IPS-20b (cell line): ENCODE data around the gene MAGI1.
"Not testable (repeated sequence)": the region's sequence is repeated elsewhere in the genome, so short reads cannot be mapped to it uniquely, and the experiment has no call there.

Experiments used
- H3K27ac ChIP-seq: one replicate; pipeline ENCODE4 v1.5.1; 2013; ENCODE audit warnings: low read length
- H3K27me3 ChIP-seq: 2 replicates; pipeline ENCODE4 v1.6.1; 2013; ENCODE audit warnings: mild to moderate bottlenecking, low read length, inconsistent platforms; ENCODE audit not compliant: insufficient read depth
- H3K36me3 ChIP-seq: 2 replicates; pipeline ENCODE4 v1.6.1; 2013; ENCODE audit warnings: low read depth, mild to moderate bottlenecking, inconsistent platforms, low read length, moderate library complexity; ENCODE audit not compliant: insufficient read depth
- H3K4me1 ChIP-seq: 2 replicates; pipeline ENCODE4 v1.6.1; 2013; ENCODE audit warnings: mild to moderate bottlenecking, control low read depth, inconsistent platforms, low read length, moderate library complexity; ENCODE audit not compliant: insufficient read depth
- H3K4me3 ChIP-seq: 2 replicates; pipeline ENCODE4 v1.5.1; 2013; ENCODE audit warnings: mild to moderate bottlenecking, low read length, inconsistent platforms
- H3K9ac ChIP-seq: 2 replicates; pipeline ENCODE4 v1.6.1; 2013; ENCODE audit warnings: low read depth, mild to moderate bottlenecking, inconsistent platforms, low read length, moderate library complexity
- H3K9me3 ChIP-seq: 2 replicates; pipeline ENCODE4 v1.6.1; 2013; ENCODE audit warnings: mild to moderate bottlenecking, low read depth, low read length, inconsistent platforms; ENCODE audit not compliant: insufficient read depth

Gene MAGI1

DNA sequence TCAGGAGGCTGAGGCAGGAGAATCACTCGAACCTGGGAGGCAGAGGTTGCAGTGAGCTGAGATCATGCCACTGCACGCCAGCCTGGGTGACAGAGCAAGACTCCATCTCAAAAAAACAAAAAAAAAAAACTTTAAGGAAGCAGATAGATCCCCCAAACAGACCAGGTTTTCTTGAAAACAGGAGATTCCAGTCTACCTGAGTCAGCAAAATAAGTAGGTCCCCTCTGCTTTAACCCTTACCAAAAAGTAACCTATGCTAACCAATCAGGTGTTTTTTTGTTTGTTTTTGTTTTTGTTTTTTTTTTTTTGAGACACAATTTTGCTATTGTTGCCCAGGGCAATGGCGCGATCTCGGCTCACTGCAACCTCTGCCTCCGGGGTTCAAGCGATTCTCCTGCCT lies 179.1 kb downstream of the MAGI1 start:
- H3K9me3 ChIP-seq, H3K27ac ChIP-seq, H3K4me1 ChIP-seq, H3K36me3 ChIP-seq, H3K9ac ChIP-seq, H3K27me3 ChIP-seq, H3K4me3 ChIP-seq: not testable (repeated sequence)

DNA sequence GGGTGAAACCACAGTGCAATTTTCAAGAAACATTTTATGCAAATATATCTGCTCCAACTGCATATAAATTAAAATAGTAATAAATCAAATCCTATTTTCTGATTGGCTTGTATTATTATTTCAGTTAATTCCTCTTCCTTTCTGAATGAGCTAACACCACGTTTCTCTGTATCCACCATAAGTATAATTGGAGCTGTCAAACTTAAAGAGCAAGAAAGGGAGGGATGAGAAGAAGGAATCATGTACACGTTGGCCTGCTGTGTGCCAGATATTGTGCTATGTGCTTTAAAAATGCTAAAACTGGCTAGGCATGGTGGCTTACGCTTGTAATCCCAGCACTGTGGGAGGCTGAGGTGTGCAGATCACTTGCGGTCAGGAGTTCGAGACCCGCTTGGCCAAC lies 180.0 kb downstream of the MAGI1 start:
- H3K27ac ChIP-seq: no peak overlapping the region
- H3K4me3 ChIP-seq: no peak overlapping the region
- no peaks in the 10 kb centered on the region for H3K27me3 ChIP-seq
- H3K4me1 ChIP-seq: peaks cover 10% of the 10 kb centered on the region
- H3K36me3 ChIP-seq: no peaks in the 10 kb centered on the region
- H3K9me3 ChIP-seq: no peaks in the 10 kb centered on the region
- no peak overlapping the region for H3K9ac ChIP-seq

DNA sequence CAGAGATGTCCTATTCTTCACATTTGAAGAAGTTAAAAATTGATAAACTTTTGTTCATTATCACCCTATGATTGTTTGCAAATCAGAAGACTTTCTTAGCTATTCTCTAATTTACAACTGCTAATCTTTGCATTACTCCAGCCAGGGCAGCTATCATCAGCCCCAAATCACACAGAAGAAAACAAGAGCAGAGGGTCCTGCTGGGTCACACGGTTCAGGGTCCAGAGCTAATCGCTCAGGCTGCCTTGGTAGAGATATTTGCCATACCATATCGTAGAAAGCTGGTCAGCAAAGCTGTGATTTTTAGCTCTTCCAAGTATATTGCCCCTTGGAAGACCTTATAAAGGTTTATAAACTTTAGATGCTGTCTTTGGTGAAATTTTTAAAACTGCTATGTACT lies 181.4 kb downstream of the MAGI1 start:
- no peak overlapping the region for H3K27ac ChIP-seq
- H3K36me3 ChIP-seq: no peaks in the 10 kb centered on the region
- no peaks in the 10 kb centered on the region for H3K9me3 ChIP-seq
- H3K4me3 ChIP-seq: no peak overlapping the region
- H3K4me1 ChIP-seq: peaks cover 10% of the 10 kb centered on the region
- H3K9ac ChIP-seq: no peak overlapping the region
- no peaks in the 10 kb centered on the region for H3K27me3 ChIP-seq

DNA sequence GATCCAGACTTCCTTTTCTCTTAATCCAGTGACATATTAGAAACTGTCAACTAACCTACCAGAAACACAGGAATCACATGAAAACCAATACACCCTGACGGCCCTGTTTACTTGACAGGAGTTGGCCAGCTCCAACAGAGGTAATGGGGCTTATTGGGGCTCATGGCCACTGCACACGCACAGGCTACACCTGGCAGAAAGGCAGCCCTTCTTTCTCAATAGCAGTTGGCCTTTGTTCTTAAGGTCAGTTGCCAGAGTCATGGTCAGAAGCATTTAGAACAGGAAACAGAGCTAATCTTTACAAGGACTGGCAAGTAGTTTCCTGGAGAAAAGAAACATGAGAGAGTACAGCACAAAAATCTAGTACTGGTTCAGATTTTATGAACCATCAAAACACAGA lies 181.8 kb downstream of the MAGI1 start:
- H3K9ac ChIP-seq: no peak overlapping the region
- H3K36me3 ChIP-seq: no peaks in the 10 kb centered on the region
- no peaks in the 10 kb centered on the region for H3K9me3 ChIP-seq
- no peak overlapping the region for H3K27ac ChIP-seq
- H3K4me1 ChIP-seq: peaks cover 10% of the 10 kb centered on the region
- no peak overlapping the region for H3K4me3 ChIP-seq
- no peaks in the 10 kb centered on the region for H3K27me3 ChIP-seq

DNA sequence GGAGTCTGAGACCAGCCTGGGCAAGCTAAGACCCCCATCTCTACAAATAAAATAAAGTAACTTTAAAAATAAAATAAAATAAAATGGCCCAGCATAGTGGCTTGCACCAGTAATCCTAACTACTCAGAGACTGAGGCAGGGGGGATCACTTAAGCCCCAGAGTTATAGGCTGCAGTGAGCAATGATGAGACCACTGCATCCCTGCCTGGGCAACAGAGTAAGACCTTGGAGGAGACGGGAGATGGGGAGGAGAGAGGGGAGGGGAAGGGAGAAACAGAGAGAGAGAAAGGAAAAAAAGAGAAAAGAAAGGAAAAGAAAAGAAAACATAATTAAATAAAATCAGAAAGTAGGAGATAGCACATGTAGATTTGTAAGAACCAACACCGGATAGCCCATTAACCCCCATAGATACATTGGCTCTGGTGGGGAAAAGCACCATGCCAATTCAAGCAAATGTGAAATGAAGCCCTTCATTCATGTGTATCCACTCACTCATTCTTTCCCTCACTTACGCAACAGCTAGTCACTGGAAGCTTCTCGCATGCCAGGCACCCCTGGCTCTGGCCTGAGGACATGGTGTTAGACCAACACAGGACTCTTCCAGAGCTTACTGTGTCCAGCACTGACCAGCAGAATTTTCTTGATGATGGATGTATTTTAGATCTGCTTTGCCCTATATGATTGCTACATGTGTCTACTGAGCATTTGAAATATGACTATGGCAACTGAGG lies 183.2 kb downstream of the MAGI1 start:
- H3K9ac ChIP-seq: no peak overlapping the region
- no peak overlapping the region for H3K27ac ChIP-seq
- peaks cover 10% of the 10 kb centered on the region for H3K4me1 ChIP-seq
- H3K4me3 ChIP-seq: no peak overlapping the region
- H3K36me3 ChIP-seq: no peaks in the 10 kb centered on the region
- H3K27me3 ChIP-seq: no peaks in the 10 kb centered on the region
- H3K9me3 ChIP-seq: no peaks in the 10 kb centered on the region

DNA sequence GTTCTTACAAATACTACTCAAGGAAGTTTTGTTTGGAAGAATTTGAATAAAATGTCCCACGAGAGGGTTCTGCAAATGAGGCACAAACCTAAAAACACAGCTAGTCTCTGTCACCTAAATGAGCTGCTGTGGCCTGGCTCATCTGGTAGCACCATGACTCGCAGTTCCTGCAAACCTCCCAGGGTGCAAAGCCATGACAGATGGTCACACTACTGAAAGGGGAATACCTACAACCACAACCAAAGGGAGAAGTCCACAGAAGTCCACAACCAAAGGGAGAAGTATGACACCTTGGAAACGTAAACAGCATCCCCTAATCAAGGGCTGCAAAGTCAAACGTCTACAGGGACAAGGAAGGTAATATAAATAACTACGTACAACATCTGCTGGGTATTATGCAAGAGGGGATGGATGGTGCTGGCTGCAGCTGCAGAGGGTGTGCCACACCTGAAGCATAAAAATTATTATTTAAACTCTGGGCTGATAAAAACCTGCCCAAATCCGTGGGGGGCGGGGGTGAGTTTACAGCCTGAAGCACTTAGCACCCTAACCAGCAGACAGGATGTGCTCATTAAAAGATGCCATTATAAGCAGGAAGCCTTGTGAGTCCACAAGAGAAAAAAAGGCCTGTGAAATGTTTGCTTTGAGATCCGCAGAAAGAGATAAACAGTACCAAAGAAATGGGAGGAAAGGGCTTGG lies 184.0 kb downstream of the MAGI1 start:
- no peaks in the 10 kb centered on the region for H3K27me3 ChIP-seq
- no peak overlapping the region for H3K4me3 ChIP-seq
- peaks cover 10% of the 10 kb centered on the region for H3K4me1 ChIP-seq
- H3K9ac ChIP-seq: no peak overlapping the region
- H3K36me3 ChIP-seq: no peaks in the 10 kb centered on the region
- H3K27ac ChIP-seq: no peak overlapping the region
- H3K9me3 ChIP-seq: no peaks in the 10 kb centered on the region

DNA sequence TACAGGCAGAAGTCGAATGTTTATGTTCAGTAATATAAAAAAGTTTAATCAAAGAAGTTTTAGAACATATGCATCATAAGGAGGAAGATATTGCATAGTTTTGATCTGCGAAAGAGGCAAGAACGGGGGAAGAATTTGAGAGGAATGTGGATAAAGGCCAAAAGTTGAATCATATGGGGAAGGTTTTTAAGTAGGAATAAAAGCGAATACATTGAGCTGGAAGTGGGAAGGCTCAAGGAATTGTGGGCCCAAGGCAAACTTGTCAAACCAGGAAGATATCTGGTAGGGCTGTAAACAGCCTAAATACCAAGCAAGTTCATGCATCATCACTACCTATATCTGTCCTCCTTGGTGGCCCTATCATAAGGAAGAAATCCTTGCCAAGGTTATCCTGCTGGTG lies 186.9 kb downstream of the MAGI1 start:
- H3K4me3 ChIP-seq: no peak overlapping the region
- no peaks in the 10 kb centered on the region for H3K36me3 ChIP-seq
- no peaks in the 10 kb centered on the region for H3K9me3 ChIP-seq
- no peak overlapping the region for H3K27ac ChIP-seq
- no peaks in the 10 kb centered on the region for H3K27me3 ChIP-seq
- peaks cover 10% of the 10 kb centered on the region for H3K4me1 ChIP-seq
- no peak overlapping the region for H3K9ac ChIP-seq

DNA sequence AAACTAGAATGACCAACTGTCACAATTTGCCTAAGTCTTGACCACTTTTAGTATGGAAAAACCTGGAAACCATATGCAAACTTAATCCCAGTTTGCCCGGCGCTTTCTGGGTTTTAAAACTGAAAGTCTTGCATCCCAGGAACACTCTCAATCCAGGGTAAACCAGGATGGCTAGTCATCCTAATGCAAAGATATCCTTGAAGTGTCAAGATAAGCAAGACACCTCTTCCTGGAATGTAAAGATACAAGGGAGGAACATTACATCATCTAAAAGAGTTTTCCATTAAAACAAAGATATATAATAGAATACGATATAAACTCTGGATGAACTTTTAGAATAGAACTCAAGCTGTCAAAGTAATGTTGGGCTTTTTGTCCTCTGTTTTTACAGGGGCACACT lies 188.5 kb downstream of the MAGI1 start:
- Histone ChIP-seq H3K27ac (no peak overlapping the region), H3K9me3 (no peaks in the 10 kb centered on the region), H3K4me1 (peaks cover 10% of the 10 kb centered on the region), H3K4me3 (no peak overlapping the region), H3K27me3 (no peaks in the 10 kb centered on the region), H3K9ac (no peak overlapping the region), H3K36me3 (no peaks in the 10 kb centered on the region)

DNA sequence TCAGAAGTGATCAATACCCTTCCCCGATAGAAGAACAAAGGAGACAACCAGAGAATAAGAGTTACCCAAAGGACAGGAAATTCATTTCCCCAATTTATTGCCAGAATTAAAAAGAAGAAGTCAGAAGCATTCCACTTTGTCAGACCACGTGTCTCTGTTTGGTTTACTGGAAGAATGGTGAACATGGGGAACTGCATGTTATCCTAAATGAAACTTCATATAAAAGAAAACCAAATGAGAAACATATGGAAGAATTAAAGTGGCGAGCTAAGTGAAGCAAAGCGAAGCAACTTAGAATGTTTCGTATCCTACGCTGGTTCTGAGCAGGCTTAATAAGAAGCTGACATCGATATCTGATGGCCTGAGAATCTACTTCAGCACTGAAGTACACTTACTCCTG lies 190.7 kb downstream of the MAGI1 start:
- no peak overlapping the region for H3K9ac ChIP-seq
- no peaks in the 10 kb centered on the region; the same call in 1 of the 2 replicates for H3K4me1 ChIP-seq
- no peaks in the 10 kb centered on the region for H3K9me3 ChIP-seq
- H3K27ac ChIP-seq: no peak overlapping the region
- no peaks in the 10 kb centered on the region for H3K36me3 ChIP-seq
- no peaks in the 10 kb centered on the region for H3K27me3 ChIP-seq
- H3K4me3 ChIP-seq: no peak overlapping the region

DNA sequence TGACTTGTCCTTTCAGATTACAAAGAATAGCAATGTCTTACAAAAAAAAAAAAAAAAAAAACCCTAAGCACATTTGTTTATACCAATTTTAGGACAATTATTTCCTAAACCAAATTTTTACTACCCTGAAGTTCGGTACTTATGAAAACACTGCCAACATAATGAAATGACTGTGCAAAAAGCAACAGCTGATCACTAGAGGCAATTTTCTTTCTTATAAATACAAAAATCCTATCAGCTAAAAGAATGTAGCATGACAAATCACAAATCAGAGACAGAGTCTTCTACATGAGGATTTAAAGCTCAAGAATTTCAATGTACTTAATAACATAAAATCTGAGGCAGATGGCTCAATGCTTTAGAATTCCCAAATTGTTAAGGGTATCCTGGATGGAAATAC lies 191.8 kb downstream of the MAGI1 start:
- Histone ChIP-seq H3K36me3 (no peaks in the 10 kb centered on the region), H3K4me1 (no peaks in the 10 kb centered on the region), H3K27me3 (no peaks in the 10 kb centered on the region), H3K27ac (no peak overlapping the region), H3K9me3 (no peaks in the 10 kb centered on the region), H3K9ac (no peak overlapping the region), H3K4me3 (no peak overlapping the region)

DNA sequence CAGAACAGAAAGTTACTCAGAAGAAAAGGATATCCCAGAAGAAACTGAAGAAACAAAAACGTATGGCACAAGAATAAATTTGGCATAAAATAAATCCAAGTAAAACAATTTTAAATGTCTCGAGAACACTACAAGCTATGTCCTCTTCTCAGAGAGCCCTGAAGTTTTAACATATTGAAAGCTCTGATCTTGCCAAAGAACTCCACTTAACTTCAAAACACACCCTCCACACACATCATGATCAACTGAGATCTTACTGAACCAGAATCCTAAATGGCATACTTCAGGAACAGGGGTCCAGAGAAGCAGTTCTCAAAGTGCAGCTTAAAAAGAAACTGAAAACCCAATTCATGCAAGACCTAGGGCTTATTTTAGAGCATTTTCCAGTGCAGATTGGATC lies 194.3 kb downstream of the MAGI1 start:
- no peak overlapping the region for H3K4me3 ChIP-seq
- no peaks in the 10 kb centered on the region for H3K27me3 ChIP-seq
- H3K27ac ChIP-seq: no peak overlapping the region
- H3K9me3 ChIP-seq: no peaks in the 10 kb centered on the region
- H3K4me1 ChIP-seq: no peaks in the 10 kb centered on the region
- no peak overlapping the region for H3K9ac ChIP-seq
- H3K36me3 ChIP-seq: no peaks in the 10 kb centered on the region

DNA sequence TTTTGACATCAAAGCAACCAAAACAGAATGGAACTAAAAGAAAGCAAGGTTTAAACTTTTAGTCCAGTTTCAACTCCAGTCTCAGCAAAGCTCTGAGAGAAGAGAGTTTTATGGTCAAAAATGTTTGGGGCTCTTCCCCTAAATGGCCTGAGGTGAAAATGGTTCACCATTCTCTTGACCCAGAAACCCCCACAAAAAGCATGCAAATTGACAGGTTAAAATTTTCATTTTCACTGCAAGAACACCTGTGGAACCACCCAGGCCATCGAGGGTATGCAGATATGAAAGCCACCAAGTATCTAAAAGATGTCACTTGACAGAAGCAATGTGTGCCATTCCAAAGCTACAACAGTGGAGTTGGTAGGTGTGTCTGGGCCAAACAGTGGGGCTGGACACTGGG lies 195.0 kb downstream of the MAGI1 start:
- Histone ChIP-seq H3K36me3 (no peaks in the 10 kb centered on the region), H3K27me3 (no peaks in the 10 kb centered on the region), H3K9ac (no peak overlapping the region), H3K27ac (no peak overlapping the region), H3K4me1 (no peaks in the 10 kb centered on the region), H3K4me3 (no peak overlapping the region), H3K9me3 (no peaks in the 10 kb centered on the region)
